HG03432 (cell line): ENCODE results near the gene ZNF212.

ENCODE experiments used
- ATAC-seq: cut with Tn5 transposase; IDR thresholded peaks from one replicate; pipeline ENCODE4 v1.9.1; 2021; ENCODE audit warnings: mild to moderate bottlenecking, moderate library complexity; ENCODE audit not compliant: unreplicated experiment

ZNF212 gene

GRCh38 chr7:149304006-149304405 lies 64.6 kb downstream of the ZNF212 start:
- no peak for ATAC-seq
